Kasumi-1 (cell line): ENCODE results near the gene MAPRE2.

Experiments
- DNase-seq, 2 experiments: peaks; one replicate each; lab custom pipeline; 2025; lab: John Stamatoyannopoulos, UW

MAPRE2 gene

GRCh38 chr18:35062408-35062807, 21.2 kb downstream of the MAPRE2 start:
- no peak for DNase-seq

GRCh38 chr18:35063875-35064690, 22.9 kb downstream of the MAPRE2 start:
- DNase-seq: no peak

GRCh38 chr18:35067454-35067853, 26.2 kb downstream of the MAPRE2 start:
- DNase-seq: no peak

GRCh38 chr18:35071819-35072247, 30.6 kb downstream of the MAPRE2 start:
- DNase-seq: no peak

- peak in 1 of 2 experiments; percentile 36 for DNase-seq
Measured at GRCh38 chr18:35072616-35073015, 31.4 kb downstream of the MAPRE2 start.

- DNase-seq: no peak
Measured at GRCh38 chr18:35073186-35074105, 32.2 kb downstream of the MAPRE2 start.

GRCh38 chr18:35074581-35074980, 33.4 kb downstream of the MAPRE2 start:
- DNase-seq: no peak

GRCh38 chr18:35075132-35075531, 33.9 kb downstream of the MAPRE2 start:
- DNase-seq: no peak

- DNase-seq: no peak
Measured at GRCh38 chr18:35076135-35076924, 35.1 kb downstream of the MAPRE2 start.

- no peak for DNase-seq
Measured at GRCh38 chr18:35077937-35078336, 36.7 kb downstream of the MAPRE2 start.

GRCh38 chr18:35080058-35080457, 38.8 kb downstream of the MAPRE2 start:
- no peak for DNase-seq

GRCh38 chr18:35083174-35083712, 42.0 kb downstream of the MAPRE2 start:
- DNase-seq: no peak

GRCh38 chr18:35084494-35085449, 43.6 kb downstream of the MAPRE2 start:
- no peak for DNase-seq

- DNase-seq: no peak
Measured at GRCh38 chr18:35085450-35086380, 44.5 kb downstream of the MAPRE2 start.

- no peak for DNase-seq
Measured at GRCh38 chr18:35086704-35087103, 45.5 kb downstream of the MAPRE2 start.

- no peak for DNase-seq
Measured at GRCh38 chr18:35087726-35088125, 46.5 kb downstream of the MAPRE2 start.

GRCh38 chr18:35088921-35089320, 47.7 kb downstream of the MAPRE2 start:
- DNase-seq: no peak

- no peak for DNase-seq
Measured at GRCh38 chr18:35089382-35089781, 48.2 kb downstream of the MAPRE2 start.

- no peak for DNase-seq
Measured at GRCh38 chr18:35089891-35090550, 48.8 kb downstream of the MAPRE2 start.
